ENCODE data around the gene CCDC57.

The CCDC57 gene

DNA sequence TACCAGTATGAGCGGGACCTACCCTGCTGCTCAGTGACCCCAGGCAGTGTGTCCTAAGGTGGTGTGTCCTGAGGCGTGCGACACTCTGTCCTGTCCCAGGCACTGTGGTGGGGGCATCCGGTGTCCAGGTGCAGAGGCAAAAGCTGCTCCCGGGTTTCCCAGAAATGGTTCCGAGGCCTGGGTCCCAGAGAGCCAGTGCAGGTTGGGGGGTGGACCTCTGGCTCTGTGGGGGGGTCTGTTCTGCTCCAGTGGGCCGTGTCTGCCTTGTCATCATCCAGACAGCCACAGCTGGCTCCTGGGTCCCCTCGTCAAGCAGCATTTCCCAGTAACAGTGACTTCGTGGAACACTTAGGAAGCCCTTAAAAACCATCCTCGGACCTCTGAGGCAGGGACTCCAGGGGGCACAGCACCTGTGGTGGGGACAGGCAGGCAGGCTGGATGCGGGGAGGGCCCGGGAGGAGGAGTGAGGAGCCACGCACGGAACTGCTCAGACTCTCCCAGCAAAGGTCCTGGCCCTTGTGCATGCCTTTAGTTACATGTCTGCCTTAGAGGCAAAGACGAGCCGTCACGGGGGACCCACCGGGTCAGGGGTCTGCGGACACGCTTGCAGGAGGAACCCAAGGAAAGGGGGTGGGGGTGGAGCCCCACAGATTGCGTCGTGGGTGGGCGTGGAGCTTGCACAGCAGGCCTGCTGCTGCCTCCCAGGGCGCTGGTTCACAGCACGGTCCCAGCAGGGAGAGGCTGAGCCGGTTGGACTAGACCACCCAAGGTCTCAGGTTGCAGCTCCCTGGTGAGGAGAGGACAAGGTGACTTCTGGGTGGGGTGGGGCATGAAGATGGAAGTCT, 21.8 kb upstream of the CCDC57 start:
- peaks cover 14% of the 10 kb centered on the region for H4K20me1 ChIP-seq (ENCODE audit: control insufficient read depth, insufficient read depth, low read depth, low read length)

DNA sequence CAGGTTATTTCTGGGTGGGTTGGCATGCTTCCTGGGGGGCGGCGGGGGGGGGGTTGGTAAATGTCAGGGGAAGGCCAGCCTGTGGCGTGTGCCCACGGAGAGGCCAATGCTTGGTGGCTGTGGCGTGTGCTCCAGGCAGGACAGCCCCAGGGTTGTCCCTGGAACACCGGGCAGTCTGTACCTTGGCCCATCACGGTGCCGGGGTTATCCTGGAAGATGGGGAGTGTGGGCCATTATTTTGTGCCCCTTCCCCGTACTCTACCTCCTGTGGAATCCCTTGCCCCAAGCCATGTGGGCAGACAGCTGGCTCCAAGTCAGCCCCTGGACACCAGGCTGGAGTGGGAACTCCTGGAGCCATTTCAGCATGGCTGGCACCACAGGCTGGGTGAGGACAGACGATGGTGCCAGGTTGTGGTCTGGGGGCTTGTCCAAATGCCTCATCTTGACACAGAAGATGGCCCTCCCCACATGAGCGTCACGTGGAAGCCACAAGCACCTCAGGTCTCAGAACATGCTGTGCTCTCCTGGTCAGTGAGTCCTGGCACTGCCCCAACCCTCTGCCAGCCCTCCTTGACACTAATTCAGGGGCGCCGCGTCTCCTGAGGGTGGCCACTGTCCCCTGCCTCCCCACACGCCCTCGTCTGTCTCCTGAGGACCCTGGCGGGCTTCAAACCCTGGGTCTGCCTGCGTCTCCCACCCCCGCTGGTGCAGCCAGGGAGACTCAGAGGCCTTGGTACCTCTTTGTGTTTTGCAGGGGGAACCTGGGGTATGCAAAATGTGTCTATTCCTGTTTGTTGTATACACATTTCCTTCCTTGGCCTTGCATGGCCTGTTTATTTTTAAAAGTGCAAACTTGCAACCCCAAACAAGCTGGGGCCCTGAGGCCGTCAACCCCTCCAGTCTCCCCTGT, 20.5 kb upstream of the CCDC57 start:
- H3F3A ChIP-seq (ENCODE audit: control insufficient read depth, insufficient read depth): peaks cover 6% of the 10 kb centered on the region
- H4K20me1 ChIP-seq (ENCODE audit: control insufficient read depth, insufficient read depth, low read depth, low read length): peaks cover 14% of the 10 kb centered on the region
- H3K9me3 ChIP-seq (ENCODE audit: control insufficient read depth, insufficient read depth, low read length): no peaks in the 10 kb centered on the region
- peaks cover 66% of the 10 kb centered on the region for H3K4me1 ChIP-seq (ENCODE audit: control insufficient read depth, low read length)
- H3K4me2 ChIP-seq (ENCODE audit: low read length): peak overlapping the region; percentile 58
- TF ChIP-seq EZH2phosphoT487 (IDR thresholded peaks at IDR 0.05; ENCODE audit: borderline replicate concordance, low read length): no peak
- TF ChIP-seq, protein P1, sequence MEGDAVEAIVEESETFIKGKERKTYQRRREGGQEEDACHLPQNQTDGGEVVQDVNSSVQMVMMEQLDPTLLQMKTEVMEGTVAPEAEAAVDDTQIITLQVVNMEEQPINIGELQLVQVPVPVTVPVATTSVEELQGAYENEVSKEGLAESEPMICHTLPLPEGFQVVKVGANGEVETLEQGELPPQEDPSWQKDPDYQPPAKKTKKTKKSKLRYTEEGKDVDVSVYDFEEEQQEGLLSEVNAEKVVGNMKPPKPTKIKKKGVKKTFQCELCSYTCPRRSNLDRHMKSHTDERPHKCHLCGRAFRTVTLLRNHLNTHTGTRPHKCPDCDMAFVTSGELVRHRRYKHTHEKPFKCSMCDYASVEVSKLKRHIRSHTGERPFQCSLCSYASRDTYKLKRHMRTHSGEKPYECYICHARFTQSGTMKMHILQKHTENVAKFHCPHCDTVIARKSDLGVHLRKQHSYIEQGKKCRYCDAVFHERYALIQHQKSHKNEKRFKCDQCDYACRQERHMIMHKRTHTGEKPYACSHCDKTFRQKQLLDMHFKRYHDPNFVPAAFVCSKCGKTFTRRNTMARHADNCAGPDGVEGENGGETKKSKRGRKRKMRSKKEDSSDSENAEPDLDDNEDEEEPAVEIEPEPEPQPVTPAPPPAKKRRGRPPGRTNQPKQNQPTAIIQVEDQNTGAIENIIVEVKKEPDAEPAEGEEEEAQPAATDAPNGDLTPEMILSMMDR (IDR thresholded peaks at IDR 0.05; ENCODE audit: low read depth, low read length, poor library complexity, severe bottlenecking): no peak
- H3K36me3 ChIP-seq (ENCODE audit: control insufficient read depth, low read length): peaks cover 7% of the 10 kb centered on the region
- H3K4me3 ChIP-seq (ENCODE audit: low read length): peak overlapping the region; percentile 17; the same call in 1 of the 2 replicates
- H3K27me3 ChIP-seq (ENCODE audit: control insufficient read depth, low read length): peaks cover 65% of the 10 kb centered on the region
- no peak overlapping the region for H3K27ac ChIP-seq (ENCODE audit: low read depth, low read length)
- peaks cover 4% of the 10 kb centered on the region; the same call in 1 of the 2 replicates for H3K79me2 ChIP-seq (ENCODE audit: control insufficient read depth, low read length)
- no peaks in the 10 kb centered on the region for H3K9me2 ChIP-seq (replicated peaks; ENCODE audit: control insufficient read depth, low read length)

More for the DNA sequence above, 21.8 kb upstream of the CCDC57 start:
- Histone ChIP-seq H3K4me1 (ENCODE audit: control insufficient read depth, low read length) (peaks cover 66% of the 10 kb centered on the region), H3K9me3 (ENCODE audit: control insufficient read depth, insufficient read depth, low read length) (no peaks in the 10 kb centered on the region), H3K4me2 (ENCODE audit: low read length) (peak overlapping the region; percentile 47), H3F3A (ENCODE audit: control insufficient read depth, insufficient read depth) (peaks cover 6% of the 10 kb centered on the region), H3K79me2 (ENCODE audit: control insufficient read depth, low read length) (peaks cover 4% of the 10 kb centered on the region; the same call in 1 of the 2 replicates), H3K9me2 (replicated peaks; ENCODE audit: control insufficient read depth, low read length) (no peaks in the 10 kb centered on the region), H3K36me3 (ENCODE audit: control insufficient read depth, low read length) (peaks cover 12% of the 10 kb centered on the region), H3K27me3 (ENCODE audit: control insufficient read depth, low read length) (peaks cover 56% of the 10 kb centered on the region), H3K27ac (ENCODE audit: low read depth, low read length) (no peak overlapping the region), H3K4me3 (ENCODE audit: low read length) (no peak overlapping the region)
- no peak for TF ChIP-seq EZH2phosphoT487 (IDR thresholded peaks at IDR 0.05; ENCODE audit: borderline replicate concordance, low read length)
- TF ChIP-seq, protein P1 (IDR thresholded peaks at IDR 0.05; ENCODE audit: low read depth, low read length, poor library complexity, severe bottlenecking): no peak

- Histone ChIP-seq H3K79me2 (ENCODE audit: control insufficient read depth, low read length) (peaks cover 4% of the 10 kb centered on the region; the same call in 1 of the 2 replicates), H3K4me1 (ENCODE audit: control insufficient read depth, low read length) (peaks cover 69% of the 10 kb centered on the region), H3K4me3 (ENCODE audit: low read length) (peak overlapping the region; percentile 74; the same call in 1 of the 2 replicates), H3K27me3 (ENCODE audit: control insufficient read depth, low read length) (peaks cover 65% of the 10 kb centered on the region), H3K9me2 (replicated peaks; ENCODE audit: control insufficient read depth, low read length) (no peaks in the 10 kb centered on the region), H3K27ac (ENCODE audit: low read depth, low read length) (no peak overlapping the region), H3F3A (ENCODE audit: control insufficient read depth, insufficient read depth) (peaks cover 6% of the 10 kb centered on the region), H3K4me2 (ENCODE audit: low read length) (no peak overlapping the region), H3K9me3 (ENCODE audit: control insufficient read depth, insufficient read depth, low read length) (no peaks in the 10 kb centered on the region), H3K36me3 (ENCODE audit: control insufficient read depth, low read length) (peaks cover 7% of the 10 kb centered on the region), H4K20me1 (ENCODE audit: control insufficient read depth, insufficient read depth, low read depth, low read length) (peaks cover 14% of the 10 kb centered on the region)
- no peak for TF ChIP-seq EZH2phosphoT487 (IDR thresholded peaks at IDR 0.05; ENCODE audit: borderline replicate concordance, low read length)
- TF ChIP-seq, protein P1 (IDR thresholded peaks at IDR 0.05; ENCODE audit: low read depth, low read length, poor library complexity, severe bottlenecking): no peak
These were observed 19.7 kb upstream of the CCDC57 start for GRCh38 chr17:82232322-82232820.
